GM12864 (cell line): ENCODE results near the gene TADA3.

Source experiments
- DNase-seq: peaks from one replicate; pipeline ENCODE4 v3.0.0-alpha.2; 2011; ENCODE audit warnings: low read depth
- H3K4me3 ChIP-seq: 2 replicates; pipeline ENCODE4 v1.5.1; 2011; ENCODE audit warnings: mild to moderate bottlenecking, low read depth, low read length, control low read depth
- TF ChIP-seq, protein P1 (sequence below): IDR thresholded peaks from 2 replicates; pipeline ENCODE4 v1.5.1; 2011; ENCODE audit warnings: low read depth, mild to moderate bottlenecking, moderate library complexity, low read length, control low read depth, inconsistent platforms; ENCODE audit errors: missing control alignments

TADA3 gene

DNA sequence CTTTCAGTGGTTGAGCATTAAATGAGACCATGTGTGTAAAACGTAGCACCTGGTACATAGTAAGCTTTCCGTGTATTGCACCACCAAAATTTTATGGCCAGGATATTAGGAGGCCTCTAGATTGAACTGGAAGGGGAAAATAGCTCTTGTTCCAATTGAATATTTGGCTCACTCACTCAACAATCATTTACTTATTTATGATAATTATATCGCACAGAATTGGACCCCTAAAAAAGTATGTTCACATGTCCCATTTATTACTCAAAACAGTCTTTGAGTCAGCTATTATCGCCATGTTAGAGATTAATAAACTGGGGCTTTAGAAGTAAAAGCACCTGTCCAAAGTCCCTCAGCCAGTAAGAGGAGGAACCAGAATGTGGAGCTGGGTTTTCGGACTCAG is 12.7 kb upstream of the TADA3 start:
- H3K4me3 ChIP-seq: no peak overlapping the region
- DNase-seq: no peak
- TF ChIP-seq, protein P1, sequence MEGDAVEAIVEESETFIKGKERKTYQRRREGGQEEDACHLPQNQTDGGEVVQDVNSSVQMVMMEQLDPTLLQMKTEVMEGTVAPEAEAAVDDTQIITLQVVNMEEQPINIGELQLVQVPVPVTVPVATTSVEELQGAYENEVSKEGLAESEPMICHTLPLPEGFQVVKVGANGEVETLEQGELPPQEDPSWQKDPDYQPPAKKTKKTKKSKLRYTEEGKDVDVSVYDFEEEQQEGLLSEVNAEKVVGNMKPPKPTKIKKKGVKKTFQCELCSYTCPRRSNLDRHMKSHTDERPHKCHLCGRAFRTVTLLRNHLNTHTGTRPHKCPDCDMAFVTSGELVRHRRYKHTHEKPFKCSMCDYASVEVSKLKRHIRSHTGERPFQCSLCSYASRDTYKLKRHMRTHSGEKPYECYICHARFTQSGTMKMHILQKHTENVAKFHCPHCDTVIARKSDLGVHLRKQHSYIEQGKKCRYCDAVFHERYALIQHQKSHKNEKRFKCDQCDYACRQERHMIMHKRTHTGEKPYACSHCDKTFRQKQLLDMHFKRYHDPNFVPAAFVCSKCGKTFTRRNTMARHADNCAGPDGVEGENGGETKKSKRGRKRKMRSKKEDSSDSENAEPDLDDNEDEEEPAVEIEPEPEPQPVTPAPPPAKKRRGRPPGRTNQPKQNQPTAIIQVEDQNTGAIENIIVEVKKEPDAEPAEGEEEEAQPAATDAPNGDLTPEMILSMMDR: no peak

GRCh38 chr3:9803494-9803893 is 11.2 kb upstream of the TADA3 start:
- no peak for DNase-seq
- no peak overlapping the region for H3K4me3 ChIP-seq
- TF ChIP-seq, protein P1: no peak

DNA sequence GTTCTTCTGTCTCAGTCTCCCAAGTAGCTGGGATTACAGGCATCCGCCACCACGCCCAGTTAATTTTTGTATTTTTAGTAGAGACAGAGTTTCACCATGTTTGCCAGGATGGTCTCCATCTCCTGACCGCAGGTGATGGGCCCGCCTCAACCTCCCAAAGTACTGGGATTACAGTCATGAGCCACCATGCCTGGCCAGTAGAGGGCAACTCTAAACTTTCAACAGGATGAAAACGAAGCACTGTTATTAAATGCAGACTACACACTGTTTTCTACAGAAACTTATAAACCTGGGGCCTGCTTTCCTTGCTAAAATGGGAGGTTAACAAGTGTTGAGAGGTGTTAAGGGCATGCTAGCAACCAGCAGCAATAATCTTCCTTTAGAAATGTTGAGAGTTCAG is 8.3 kb upstream of the TADA3 start:
- no peak for DNase-seq
- TF ChIP-seq, protein P1: peak; percentile 36
- H3K4me3 ChIP-seq: no peak overlapping the region

DNA sequence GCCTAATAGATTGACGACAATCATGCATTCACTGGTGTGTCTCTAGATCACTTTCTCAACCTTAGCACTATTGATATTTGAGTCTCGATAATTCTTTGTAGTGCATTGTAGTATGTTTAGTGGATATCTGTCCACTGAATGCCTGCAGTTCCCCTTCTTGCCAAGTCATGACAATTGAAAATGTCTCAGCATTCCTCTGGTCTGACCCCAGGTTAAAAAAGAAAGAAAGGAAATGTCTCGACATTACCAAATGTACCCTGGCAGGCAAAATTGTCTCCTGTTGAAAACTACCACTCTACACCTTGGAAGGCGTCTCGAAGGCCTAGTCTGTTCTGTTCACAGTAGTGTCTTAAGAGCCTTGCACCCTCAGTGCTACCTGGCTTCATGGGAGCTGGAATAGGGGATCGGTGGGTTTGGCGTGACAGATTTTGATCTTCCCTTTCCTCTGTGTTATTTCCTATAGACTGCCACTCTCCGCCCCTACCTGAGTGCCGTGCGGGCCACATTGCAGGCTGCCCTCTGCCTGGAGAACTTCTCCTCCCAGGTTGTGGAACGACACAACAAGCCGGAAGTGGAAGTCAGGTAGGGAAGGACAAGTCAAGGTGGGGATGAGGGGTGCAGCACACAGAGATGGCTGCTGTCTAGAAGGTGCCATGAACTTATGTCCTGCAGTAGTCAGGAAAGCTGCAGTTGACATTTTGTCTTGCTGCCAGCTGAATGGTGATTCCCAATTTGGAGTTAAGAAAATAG is 5.1 kb upstream of the TADA3 start:
- no peak overlapping the region for H3K4me3 ChIP-seq
- TF ChIP-seq, protein P1: no peak
- no peak for DNase-seq

DNA sequence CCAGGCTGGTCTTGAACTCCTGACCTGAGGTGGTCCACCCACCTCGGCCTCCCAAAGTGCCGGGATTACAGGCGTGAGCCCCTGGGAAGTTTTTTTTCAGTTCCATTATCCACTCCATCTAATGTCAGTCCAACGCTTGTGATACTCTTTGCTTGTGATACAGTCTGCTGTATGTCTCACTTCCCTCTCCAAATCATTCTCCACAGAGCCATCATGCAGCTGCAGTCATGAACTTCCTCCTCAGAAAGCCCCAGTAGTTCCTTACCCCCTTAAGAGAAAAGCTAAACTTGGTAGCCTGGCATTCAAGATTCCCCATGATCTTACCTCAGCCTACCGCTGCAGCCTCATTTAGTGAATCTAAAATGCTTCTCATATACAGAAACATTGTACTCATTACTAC is 2.9 kb upstream of the TADA3 start:
- DNase-seq: no peak
- TF ChIP-seq, protein P1: no peak

DNA sequence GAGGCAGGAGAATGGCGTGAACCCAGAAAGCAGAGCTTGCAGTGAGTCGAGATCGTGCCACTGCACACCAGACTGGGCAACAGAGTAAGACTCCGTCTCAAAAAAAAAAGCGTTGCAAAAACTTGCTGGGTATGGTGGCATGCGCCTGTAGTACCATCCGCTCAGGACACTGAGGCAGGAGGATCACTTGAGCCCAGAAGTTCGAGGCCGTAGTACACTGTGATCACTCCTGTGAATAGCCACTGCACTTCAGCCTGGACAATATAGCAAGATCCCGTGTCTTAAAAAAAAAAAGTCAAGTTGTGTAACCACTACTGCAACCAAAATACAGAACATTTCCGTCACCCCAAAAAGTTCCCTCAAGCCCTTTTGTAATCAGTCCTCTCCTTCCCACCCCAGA is 2.1 kb upstream of the TADA3 start:
- TF ChIP-seq, protein P1: no peak
- peak overlapping the region; percentile 64 for H3K4me3 ChIP-seq

More for the DNA sequence above, 2.9 kb upstream of the TADA3 start:
- no peak overlapping the region; the same call in 1 of the 2 replicates for H3K4me3 ChIP-seq

More for the DNA sequence above, 2.1 kb upstream of the TADA3 start:
- no peak for DNase-seq
